WERI-Rb-1 (cell line): Measurements from ENCODE around the gene ADORA1.

Source experiments
- DNase-seq: peaks from one replicate; pipeline ENCODE4 v3.0.0-alpha.2; 2020
- H3K27ac ChIP-seq: fragments of 250-450 bp; sonication (Bioruptor Pico); 2 replicates; pipeline ENCODE4 v1.5.1; 2020; ENCODE audit warnings: mild to moderate bottlenecking, moderate library complexity
- H3K27me3 ChIP-seq: fragments of 250-450 bp; sonication (Bioruptor Pico); 2 replicates; pipeline ENCODE4 v1.5.1; 2021; ENCODE audit warnings: mild to moderate bottlenecking, low read depth, moderate library complexity; ENCODE audit not compliant: insufficient read depth, severe bottlenecking
- H3K36me3 ChIP-seq: fragments of 250-450 bp; sonication (Bioruptor Pico); 2 replicates; pipeline ENCODE4 v1.5.1; 2020; ENCODE audit warnings: mild to moderate bottlenecking, moderate library complexity
- H3K4me3 ChIP-seq: 2 replicates; pipeline ENCODE4 v1.5.1; 2011; ENCODE audit warnings: low read depth, mild to moderate bottlenecking, control low read depth, low read length
- H3K9me3 ChIP-seq: fragments of 250-450 bp; sonication (Bioruptor Pico); 2 replicates; pipeline ENCODE4 v1.5.1; 2021; ENCODE audit warnings: mild to moderate bottlenecking, moderate library complexity; ENCODE audit not compliant: severe bottlenecking
- TF ChIP-seq, protein P1 (sequence below): IDR thresholded peaks from 2 replicates; pipeline ENCODE4 v1.5.1; 2011; ENCODE audit warnings: low read depth, mild to moderate bottlenecking, control low read depth, inconsistent platforms, low read length

ADORA1 gene

DNA sequence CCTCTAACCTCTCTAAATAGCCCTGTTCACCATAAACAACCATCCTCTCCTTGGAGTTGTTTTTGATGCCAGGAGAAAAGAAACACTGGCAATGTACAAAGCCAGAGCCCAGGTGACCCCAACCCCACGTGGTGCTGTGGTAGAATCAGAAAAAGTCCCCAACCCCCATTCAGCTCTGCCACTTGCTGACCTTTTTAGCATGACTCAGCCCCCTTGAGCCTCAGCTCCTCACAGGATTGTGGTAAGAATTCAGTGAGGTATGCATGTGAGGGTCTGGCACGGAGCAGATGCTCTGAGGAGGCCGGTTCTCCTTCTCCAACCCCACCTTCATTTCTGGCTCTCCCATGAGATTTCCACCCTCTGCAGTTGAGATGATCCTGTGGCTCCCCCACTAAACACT, 70.1 kb downstream of the ADORA1 start:
- no peak for DNase-seq
- H3K27ac ChIP-seq, result no peak overlapping the region
- H3K4me3 ChIP-seq, result no peak overlapping the region
- H3K36me3 ChIP-seq, result no peaks in the 10 kb centered on the region
- no peaks in the 10 kb centered on the region for H3K27me3 ChIP-seq
- H3K9me3 ChIP-seq, result peaks cover 7% of the 10 kb centered on the region
- TF ChIP-seq, protein P1, sequence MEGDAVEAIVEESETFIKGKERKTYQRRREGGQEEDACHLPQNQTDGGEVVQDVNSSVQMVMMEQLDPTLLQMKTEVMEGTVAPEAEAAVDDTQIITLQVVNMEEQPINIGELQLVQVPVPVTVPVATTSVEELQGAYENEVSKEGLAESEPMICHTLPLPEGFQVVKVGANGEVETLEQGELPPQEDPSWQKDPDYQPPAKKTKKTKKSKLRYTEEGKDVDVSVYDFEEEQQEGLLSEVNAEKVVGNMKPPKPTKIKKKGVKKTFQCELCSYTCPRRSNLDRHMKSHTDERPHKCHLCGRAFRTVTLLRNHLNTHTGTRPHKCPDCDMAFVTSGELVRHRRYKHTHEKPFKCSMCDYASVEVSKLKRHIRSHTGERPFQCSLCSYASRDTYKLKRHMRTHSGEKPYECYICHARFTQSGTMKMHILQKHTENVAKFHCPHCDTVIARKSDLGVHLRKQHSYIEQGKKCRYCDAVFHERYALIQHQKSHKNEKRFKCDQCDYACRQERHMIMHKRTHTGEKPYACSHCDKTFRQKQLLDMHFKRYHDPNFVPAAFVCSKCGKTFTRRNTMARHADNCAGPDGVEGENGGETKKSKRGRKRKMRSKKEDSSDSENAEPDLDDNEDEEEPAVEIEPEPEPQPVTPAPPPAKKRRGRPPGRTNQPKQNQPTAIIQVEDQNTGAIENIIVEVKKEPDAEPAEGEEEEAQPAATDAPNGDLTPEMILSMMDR, result no peak

DNA sequence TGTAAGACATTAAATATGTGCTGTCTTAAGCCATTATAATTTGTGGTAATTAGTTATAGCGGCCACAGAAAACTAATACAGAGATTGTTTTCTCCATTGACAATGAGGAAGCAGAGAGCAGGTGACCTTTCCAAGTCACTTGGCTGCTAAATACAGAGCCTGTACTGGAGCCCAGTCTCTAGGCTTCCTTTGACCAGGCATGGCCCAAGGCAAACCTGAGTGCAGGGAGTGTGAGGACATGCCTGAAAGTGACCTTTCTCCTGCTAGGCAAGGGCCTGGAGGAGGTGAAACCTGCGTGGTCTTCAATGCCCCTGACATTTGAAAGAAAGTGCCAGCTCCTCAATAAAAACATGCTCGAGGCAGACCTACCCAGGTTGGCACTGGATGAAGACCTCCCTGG, 71.5 kb downstream of the ADORA1 start:
- Histone ChIP-seq H3K4me3 (no peak overlapping the region), H3K27me3 (no peaks in the 10 kb centered on the region), H3K27ac (no peak overlapping the region), H3K9me3 (peaks cover 7% of the 10 kb centered on the region), H3K36me3 (no peaks in the 10 kb centered on the region)
- no peak for DNase-seq
- TF ChIP-seq, protein P1, result no peak

DNA sequence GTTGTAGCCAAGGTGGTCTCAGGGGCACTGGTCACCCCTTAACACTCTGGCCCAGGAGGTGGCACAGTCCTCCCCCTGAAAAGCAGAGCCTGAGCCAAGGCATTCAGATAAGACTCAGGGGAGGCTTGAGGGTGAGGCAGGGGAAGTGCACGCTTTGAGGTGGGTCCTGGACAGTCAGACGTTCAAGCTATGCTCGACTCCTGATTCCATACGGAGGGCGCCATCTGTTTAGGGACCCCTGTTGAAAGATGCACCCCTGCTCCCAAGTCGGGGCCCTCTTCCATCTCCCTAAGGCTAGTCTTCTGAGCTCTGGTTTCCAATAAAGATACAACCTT, 71.9 kb downstream of the ADORA1 start:
- Histone ChIP-seq H3K4me3 (no peak overlapping the region), H3K27me3 (no peaks in the 10 kb centered on the region), H3K36me3 (no peaks in the 10 kb centered on the region), H3K27ac (no peak overlapping the region), H3K9me3 (peaks cover 7% of the 10 kb centered on the region)
- DNase-seq, result no peak
- TF ChIP-seq, protein P1, result no peak

DNA sequence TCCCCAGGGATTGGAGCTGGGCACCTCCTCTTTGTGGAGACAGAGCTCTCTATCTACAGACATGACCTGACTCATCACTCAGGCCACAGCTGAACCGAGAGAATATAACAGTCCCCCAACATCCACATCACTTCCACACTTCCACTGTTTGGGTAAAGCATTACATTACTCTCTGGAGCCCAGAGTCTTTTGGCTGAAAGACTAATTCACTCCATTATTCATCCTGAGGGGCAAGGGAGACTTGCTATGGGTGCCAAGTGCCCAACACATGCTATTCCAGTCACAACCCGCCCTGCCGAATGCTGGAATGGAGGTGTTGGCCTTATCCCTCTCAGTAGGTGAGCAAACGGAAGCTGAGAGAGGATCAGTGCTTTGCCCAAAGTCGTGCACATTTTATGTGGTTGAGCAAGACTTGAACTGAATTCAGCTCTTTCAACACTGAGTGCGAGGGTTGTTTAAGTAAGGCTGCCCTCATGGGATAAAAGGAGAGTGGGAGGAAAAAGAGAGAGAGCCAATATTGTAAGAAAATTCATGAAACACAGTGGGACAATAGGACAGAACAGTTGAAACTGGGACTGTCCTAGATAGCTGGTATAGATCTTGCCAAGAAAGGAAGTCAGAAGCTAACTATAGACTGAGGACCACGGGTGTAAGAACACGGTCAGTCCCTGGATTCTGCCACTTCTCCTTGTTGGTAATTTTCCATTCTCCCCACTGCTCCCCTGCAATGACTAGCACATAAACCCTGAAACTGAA, 72.5 kb downstream of the ADORA1 start:
- no peak overlapping the region for H3K4me3 ChIP-seq
- H3K36me3 ChIP-seq, result no peaks in the 10 kb centered on the region
- H3K9me3 ChIP-seq, result peaks cover 7% of the 10 kb centered on the region
- TF ChIP-seq, protein P1, result no peak
- H3K27me3 ChIP-seq, result no peaks in the 10 kb centered on the region
- no peak for DNase-seq
- no peak overlapping the region for H3K27ac ChIP-seq

DNA sequence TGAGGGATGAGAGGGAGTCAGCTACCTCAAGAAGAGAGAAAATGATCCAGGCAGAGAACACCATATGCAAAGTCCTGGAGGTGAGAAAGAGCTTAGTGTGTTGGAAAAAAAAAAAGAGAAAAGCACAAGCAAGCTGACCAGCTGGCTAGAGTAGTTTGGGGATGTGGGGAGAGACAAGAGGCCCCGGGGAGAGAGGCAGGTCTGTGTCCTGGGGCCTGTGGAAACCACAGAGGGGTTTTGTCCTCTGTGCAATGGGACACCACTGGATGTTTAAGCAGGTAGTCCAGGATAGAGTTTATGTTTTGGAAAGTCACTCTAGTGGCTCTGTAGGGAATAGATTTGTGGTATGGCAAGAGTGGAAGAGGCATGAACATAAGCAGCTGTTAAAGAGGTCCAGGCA, 73.4 kb downstream of the ADORA1 start:
- no peak overlapping the region for H3K4me3 ChIP-seq
- no peak for DNase-seq
- H3K27me3 ChIP-seq, result no peaks in the 10 kb centered on the region
- no peaks in the 10 kb centered on the region for H3K36me3 ChIP-seq
- no peak overlapping the region for H3K27ac ChIP-seq
- TF ChIP-seq, protein P1, result no peak
- peaks cover 7% of the 10 kb centered on the region for H3K9me3 ChIP-seq

DNA sequence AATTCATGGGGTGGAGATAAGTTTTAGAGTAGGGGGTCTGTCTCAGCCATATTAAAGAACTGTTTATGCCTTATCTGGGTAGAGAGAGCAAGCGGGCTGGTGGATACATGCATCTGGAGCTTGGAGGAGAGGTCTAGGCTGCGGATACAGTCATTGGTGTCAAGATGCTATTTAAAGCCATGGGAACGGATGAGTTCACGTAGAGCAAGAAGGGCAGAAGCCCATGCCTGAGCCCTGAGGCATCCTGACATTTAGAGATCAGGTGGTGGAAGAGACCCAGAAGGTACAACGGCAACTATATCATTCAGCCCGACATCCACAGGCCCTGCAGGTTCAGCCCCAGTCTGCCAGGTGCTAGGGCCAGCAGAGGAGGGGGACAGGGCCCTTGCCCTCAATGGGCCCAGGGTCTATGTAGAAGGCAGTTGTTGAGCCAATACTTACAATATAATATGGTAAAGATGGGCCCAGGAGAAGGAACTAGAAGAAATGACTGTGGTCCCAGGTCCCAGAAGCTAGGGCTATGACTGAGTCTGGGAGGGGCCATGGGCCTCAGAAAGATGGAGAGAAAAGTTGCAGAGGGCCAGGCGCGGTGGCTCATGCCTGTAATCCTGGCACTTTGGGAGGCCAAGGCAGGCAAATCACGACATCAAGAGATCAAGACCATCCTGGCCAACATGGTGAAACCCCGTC, 74.1 kb downstream of the ADORA1 start:
- DNase-seq, result no peak
- H3K36me3 ChIP-seq, result no peaks in the 10 kb centered on the region
- TF ChIP-seq, protein P1, result no peak
- H3K4me3 ChIP-seq, result no peak overlapping the region
- H3K27ac ChIP-seq, result no peak overlapping the region
- no peaks in the 10 kb centered on the region for H3K27me3 ChIP-seq
- peaks cover 7% of the 10 kb centered on the region for H3K9me3 ChIP-seq
